Dermis microvascular lymphatic vessel endothelial cell (primary cell): ENCODE data around the gene METTL1. TPM values are rescaled to one million over a fixed set of nuclear protein-coding genes. Genes with fewer than 3 reads are reported as not detected.
"Not testable (repeated sequence)": the region's sequence is repeated elsewhere in the genome, so short reads cannot be mapped to it uniquely, and the experiment has no call there.

Experiments
- DNase-seq, 2 donors: peaks; one replicate each; pipeline versions ENCODE4 v3.0.0 to v3.0.0-alpha.2; 2010; ENCODE audit warnings: low read depth in 2 of 2
- total RNA-seq: library from RNA; depleted of rRNA; stranded (reverse); fragments of >200 nt; gene quantifications from 2 replicates; pipeline ENCODE4 v1.2.1, GENCODE V29; 2014

METTL1 gene
- total RNA-seq: 2.4 and 4.0 TPM in 2 replicates

GRCh38 chr12:57771873-57772428, at the start of gene METTL1:
TSS of gene METTL1 (minus strand) at chr12:57772105. CDS start at chr12:57772083, 22 bp downstream.
- DNase-seq: peak; percentile 93 to 98

- DNase-seq: not testable (repeated sequence)
Measured at GRCh38 chr12:57821015-57821414, 49.1 kb upstream of the METTL1 start.

- not testable (repeated sequence) for DNase-seq
Measured at GRCh38 chr12:57820119-57820518, 48.2 kb upstream of the METTL1 start.

GRCh38 chr12:57817990-57818331, 46.1 kb upstream of the METTL1 start:
- not testable (repeated sequence) for DNase-seq

- DNase-seq: no peak
Measured at GRCh38 chr12:57817261-57817989, 45.5 kb upstream of the METTL1 start.

GRCh38 chr12:57816855-57817151, 44.9 kb upstream of the METTL1 start:
- no peak for DNase-seq

GRCh38 chr12:57816001-57816854, 44.3 kb upstream of the METTL1 start:
- no peak for DNase-seq

GRCh38 chr12:57815177-57816000, 43.5 kb upstream of the METTL1 start:
- DNase-seq: no peak

GRCh38 chr12:57813971-57814772, 42.3 kb upstream of the METTL1 start:
- no peak for DNase-seq

- no peak for DNase-seq
Measured at GRCh38 chr12:57813111-57813970, 41.4 kb upstream of the METTL1 start.

GRCh38 chr12:57811028-57811755, 39.3 kb upstream of the METTL1 start:
- DNase-seq: no peak

- no peak for DNase-seq
Measured at GRCh38 chr12:57810450-57810849, 38.5 kb upstream of the METTL1 start.

- DNase-seq: no peak
Measured at GRCh38 chr12:57809425-57809824, 37.5 kb upstream of the METTL1 start.

- DNase-seq: no peak
Measured at GRCh38 chr12:57808351-57808750, 36.4 kb upstream of the METTL1 start.

- DNase-seq: no peak
Measured at GRCh38 chr12:57807285-57807684, 35.4 kb upstream of the METTL1 start.

GRCh38 chr12:57806677-57807076, 34.8 kb upstream of the METTL1 start:
- no peak for DNase-seq

- DNase-seq: peak; percentile 29 to 51
Measured at GRCh38 chr12:57803319-57803893, 31.5 kb upstream of the METTL1 start.

GRCh38 chr12:57802607-57803006, 30.7 kb upstream of the METTL1 start:
- DNase-seq: no peak

- DNase-seq: no peak
Measured at GRCh38 chr12:57800965-57801364, 29.1 kb upstream of the METTL1 start.
